Stimulated activated CD4-positive, alpha-beta T cell treated with anti-CD3 and anti-CD28 coated beads, TNF-alpha, amount 100 ng/mL, for 24 hours (primary cell): Measurements from ENCODE around the gene TAS2R41.
"Not testable (repeated sequence)": the region's sequence is repeated elsewhere in the genome, so short reads cannot be mapped to it uniquely, and the experiment has no call there.

Source experiments
- DNase-seq, 3 experiments: peaks; one replicate each; pipeline ENCODE4 v3.0.0-alpha.2; 2020; ENCODE audit warnings: low read depth in 3 of 3

TAS2R41 gene

GRCh38 chr7:143456992-143457793, 20.5 kb upstream of the TAS2R41 start:
- DNase-seq: no peak

- DNase-seq: no peak
Observed at GRCh38 chr7:143458263-143458662, 19.4 kb upstream of the TAS2R41 start.

- no peak for DNase-seq
Observed at GRCh38 chr7:143458681-143459080, 19.0 kb upstream of the TAS2R41 start.

GRCh38 chr7:143459359-143459758, 18.3 kb upstream of the TAS2R41 start:
- no peak for DNase-seq

- no peak for DNase-seq
Observed at GRCh38 chr7:143460271-143460979, 17.2 kb upstream of the TAS2R41 start.

- no peak for DNase-seq
Observed at GRCh38 chr7:143462045-143462444, 15.6 kb upstream of the TAS2R41 start.

- DNase-seq: no peak
Observed at GRCh38 chr7:143463556-143463955, 14.1 kb upstream of the TAS2R41 start.

- no peak for DNase-seq
Observed at GRCh38 chr7:143463957-143464356, 13.7 kb upstream of the TAS2R41 start.

- no peak for DNase-seq
Observed at GRCh38 chr7:143467724-143468123, 9.9 kb upstream of the TAS2R41 start.

- not testable (repeated sequence) for DNase-seq
Observed at GRCh38 chr7:143472071-143472689, 5.5 kb upstream of the TAS2R41 start.

GRCh38 chr7:143479055-143479766, 1.5 kb downstream of the TAS2R41 start:
- no peak for DNase-seq

- no peak for DNase-seq
Observed at GRCh38 chr7:143480501-143480900, 2.8 kb downstream of the TAS2R41 start.

- no peak for DNase-seq
Observed at GRCh38 chr7:143484119-143484518, 6.4 kb downstream of the TAS2R41 start.

GRCh38 chr7:143485094-143485493, 7.4 kb downstream of the TAS2R41 start:
- DNase-seq: no peak

GRCh38 chr7:143485500-143485899, 7.8 kb downstream of the TAS2R41 start:
- DNase-seq: no peak

GRCh38 chr7:143486266-143486665, 8.6 kb downstream of the TAS2R41 start:
- not testable (repeated sequence) for DNase-seq

- DNase-seq: no peak
Observed at GRCh38 chr7:143487061-143487460, 9.4 kb downstream of the TAS2R41 start.

GRCh38 chr7:143487566-143487965, 9.9 kb downstream of the TAS2R41 start:
- DNase-seq: no peak

GRCh38 chr7:143490717-143491306, 13.1 kb downstream of the TAS2R41 start:
- no peak for DNase-seq

GRCh38 chr7:143492043-143492471, 14.4 kb downstream of the TAS2R41 start:
- no peak for DNase-seq
